T follicular helper cell (primary cell): ENCODE measurements around the gene HTT.

Experiments
- DNase-seq: peaks from one replicate; pipeline ENCODE4 v3.0.0-alpha.2; 2020; ENCODE audit warnings: low read depth

HTT gene

GRCh38 chr4:3234171-3235029 lies 159.9 kb downstream of the HTT start:
- no peak for DNase-seq

- no peak for DNase-seq
Observed at GRCh38 chr4:3235030-3235345, 160.5 kb downstream of the HTT start.

- no peak for DNase-seq
Observed at GRCh38 chr4:3235581-3235980, 161.1 kb downstream of the HTT start.

- no peak for DNase-seq
Observed at GRCh38 chr4:3236326-3236878, 161.9 kb downstream of the HTT start.

- DNase-seq, result no peak
Observed at GRCh38 chr4:3237266-3237665, 162.8 kb downstream of the HTT start.

GRCh38 chr4:3237712-3238560 lies 163.5 kb downstream of the HTT start:
- DNase-seq, result no peak

GRCh38 chr4:3238721-3239120 lies 164.2 kb downstream of the HTT start:
- no peak for DNase-seq

- DNase-seq, result no peak
Observed at GRCh38 chr4:3239303-3239702, 164.8 kb downstream of the HTT start.

- DNase-seq, result no peak
Observed at GRCh38 chr4:3239998-3240920, 165.8 kb downstream of the HTT start.

GRCh38 chr4:3240936-3241522 lies 166.5 kb downstream of the HTT start:
- no peak for DNase-seq

- DNase-seq, result no peak
Observed at GRCh38 chr4:3241898-3242524, 167.5 kb downstream of the HTT start.

GRCh38 chr4:3243136-3243780 lies 168.8 kb downstream of the HTT start:
- no peak for DNase-seq

GRCh38 chr4:3244002-3244401 lies 169.5 kb downstream of the HTT start:
- no peak for DNase-seq

GRCh38 chr4:3244747-3245146 lies 170.3 kb downstream of the HTT start:
- no peak for DNase-seq

GRCh38 chr4:3245676-3246075 lies 171.2 kb downstream of the HTT start:
- no peak for DNase-seq

GRCh38 chr4:3246458-3247398 lies 172.2 kb downstream of the HTT start:
- DNase-seq, result no peak

GRCh38 chr4:3247399-3248177 lies 173.1 kb downstream of the HTT start:
- DNase-seq, result no peak

- no peak for DNase-seq
Observed at GRCh38 chr4:3248178-3248480, 173.6 kb downstream of the HTT start.
